Cardiac fibroblast (primary cell): ENCODE data around the gene FRMD3.

ENCODE experiments used
- DNase-seq, 2 donors: peaks; one replicate each; pipeline versions ENCODE4 v3.0.0 to v3.0.0-alpha.2; 2010; ENCODE audit warnings: low read depth in 2 of 2
- H3K4me3 ChIP-seq, 2 donors: replicated peaks in 1 of 2; 1 replicate in 1 of 2; 2 replicates in 1 of 2; pipeline ENCODE4 v1.5.1; 2011; ENCODE audit warnings: low read depth in 2 of 2, low read length in 2 of 2, mild to moderate bottlenecking in 2 of 2, moderate library complexity in 1 of 2
- CTCF ChIP-seq: IDR thresholded peaks from one replicate; pipeline ENCODE4 v1.5.1; 2011; ENCODE audit warnings: low read depth, mild to moderate bottlenecking, low read length, inconsistent platforms

The FRMD3 gene

GRCh38 chr9:83315649-83316048, 222.6 kb downstream of the FRMD3 start:
- no peak overlapping the region for H3K4me3 ChIP-seq
- no peak for DNase-seq
- TF ChIP-seq CTCF: no peak

DNA sequence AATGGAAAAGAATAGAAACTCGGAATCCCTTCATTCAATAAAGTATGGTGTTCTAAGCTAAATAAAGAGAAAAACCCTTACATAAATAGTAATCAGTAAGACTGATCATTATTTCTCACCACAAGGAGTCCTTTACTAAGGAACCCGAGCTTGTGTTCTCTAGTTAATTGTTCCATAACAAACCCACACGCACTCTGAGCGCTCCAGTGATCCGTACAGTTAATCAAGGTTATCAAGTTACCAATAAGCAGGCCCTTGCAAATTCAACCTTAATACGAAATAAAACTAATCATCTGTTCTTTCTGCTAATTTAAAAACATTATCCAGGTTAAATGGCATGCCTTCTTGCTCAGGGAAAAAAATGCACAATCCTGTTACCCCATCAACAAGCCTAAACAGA, 224.4 kb downstream of the FRMD3 start:
- no peak for TF ChIP-seq CTCF
- no peak overlapping the region for H3K4me3 ChIP-seq
- no peak for DNase-seq

DNA sequence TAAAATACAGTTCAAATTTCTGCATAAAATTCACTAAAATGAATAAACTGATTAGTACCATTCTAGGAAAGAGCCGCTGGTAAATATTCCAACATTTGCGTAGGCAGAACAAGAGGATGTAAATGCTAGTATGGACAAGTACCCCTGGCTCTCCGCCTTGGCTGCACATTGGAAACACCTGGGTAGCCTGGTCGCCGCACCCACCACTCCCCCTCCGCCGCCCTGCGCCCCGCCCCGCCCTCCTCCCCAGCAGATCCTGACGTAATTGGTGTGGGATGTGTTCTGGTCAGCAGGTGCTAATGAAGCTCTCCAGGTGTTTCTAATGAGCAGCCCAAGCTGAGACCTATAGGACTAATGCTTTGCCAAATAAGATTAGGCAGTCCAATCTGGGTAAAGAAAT, 225.7 kb downstream of the FRMD3 start:
- no peak overlapping the region for H3K4me3 ChIP-seq
- no peak for TF ChIP-seq CTCF
- no peak for DNase-seq

DNA sequence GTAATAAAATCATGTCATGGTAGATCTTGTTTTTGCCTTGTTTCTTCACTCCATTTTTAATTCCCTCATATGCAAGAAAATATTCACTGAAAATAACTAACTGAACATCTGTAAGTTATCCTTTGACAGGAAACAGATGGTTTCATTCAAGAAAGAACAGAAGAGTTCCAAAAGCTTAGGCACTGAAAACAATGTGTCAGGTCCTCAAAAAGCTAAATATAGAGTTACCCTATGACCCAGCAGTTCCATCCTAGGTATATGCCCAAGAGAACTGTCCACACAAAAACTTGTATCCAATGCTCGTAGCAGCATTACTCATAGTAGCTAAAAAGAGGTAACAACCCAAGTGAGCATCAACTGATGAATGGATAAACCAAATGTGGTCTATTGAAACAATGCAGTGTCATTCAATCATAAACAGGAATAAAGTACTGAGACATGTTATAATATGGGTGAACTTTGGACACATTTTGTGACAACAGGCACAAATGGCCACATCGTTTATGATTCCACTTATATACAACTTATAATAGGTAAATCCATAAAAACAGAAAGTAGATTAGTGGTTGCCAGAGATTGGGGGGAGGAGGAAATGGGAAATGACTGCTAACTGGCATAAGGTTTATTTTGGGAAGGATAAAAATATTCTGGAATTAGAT, 231.0 kb downstream of the FRMD3 start:
- DNase-seq: peak; percentile 60 to 70

GRCh38 chr9:83304686-83305085, 233.5 kb downstream of the FRMD3 start:
- H3K4me3 ChIP-seq: no peak overlapping the region
- TF ChIP-seq CTCF: no peak
- peak; percentile 96 to 98 for DNase-seq

More for the DNA sequence above, 231.0 kb downstream of the FRMD3 start:
- TF ChIP-seq CTCF: no peak
- no peak overlapping the region for H3K4me3 ChIP-seq

GRCh38 chr9:83299571-83299970, 238.6 kb downstream of the FRMD3 start:
- TF ChIP-seq CTCF: no peak
- no peak overlapping the region for H3K4me3 ChIP-seq
- peak; percentile 48 to 86 for DNase-seq

- DNase-seq: no peak
These were observed 239.1 kb downstream of the FRMD3 start for GRCh38 chr9:83299094-83299493.

More at GRCh38 chr9:83299094-83299493, 239.1 kb downstream of the FRMD3 start:
- TF ChIP-seq CTCF: no peak
- no peak overlapping the region for H3K4me3 ChIP-seq
